NCI-H748 treated with DMSO at 0.1 percent for 48 hours (cell line): ENCODE measurements around the gene FRAS1.
"Not testable (repeated sequence)": the region's sequence is repeated elsewhere in the genome, so short reads cannot be mapped to it uniquely, and the experiment has no call there.

Experiments used
- DNase-seq: peaks from one replicate; lab custom pipeline; 2025; lab: John Stamatoyannopoulos, UW

The FRAS1 gene

DNA sequence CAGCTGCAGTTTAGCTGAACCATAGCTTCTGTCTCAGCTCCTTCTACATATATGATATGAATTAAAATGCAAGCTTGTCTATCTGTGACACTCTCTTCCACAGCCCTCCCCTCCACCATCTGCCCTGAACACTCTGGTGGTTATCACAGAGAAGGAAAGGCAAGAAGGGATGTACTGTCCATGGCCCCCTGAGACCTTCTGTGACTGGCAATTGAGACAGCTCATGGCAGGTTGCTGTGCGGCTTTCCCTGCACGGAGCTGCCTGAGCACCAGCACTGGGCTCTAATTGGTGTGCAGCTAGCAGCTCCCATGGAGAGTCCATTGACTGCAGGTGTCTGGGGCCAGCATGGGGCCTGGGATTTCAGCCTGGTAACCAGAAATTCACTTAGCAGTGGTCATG is 384.6 kb downstream of the FRAS1 start:
- no peak for DNase-seq

DNA sequence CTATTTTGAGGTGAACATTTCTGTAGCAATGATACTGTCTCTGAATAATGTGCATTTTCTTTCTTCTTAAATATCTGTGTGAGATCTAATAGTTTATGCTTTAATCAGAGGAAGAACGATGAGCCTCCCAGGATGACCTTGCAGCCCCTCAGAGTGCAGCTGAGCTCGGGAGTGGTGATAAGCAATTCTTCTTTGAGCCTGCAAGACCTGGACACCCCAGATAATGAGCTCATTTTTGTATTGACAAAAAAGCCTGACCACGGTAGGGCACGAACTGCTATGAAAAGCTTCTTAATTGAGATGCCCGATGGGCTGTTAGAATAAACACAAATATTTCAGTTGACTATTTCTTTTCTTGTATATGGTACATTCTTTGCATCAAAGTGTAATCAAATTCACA is 389.5 kb downstream of the FRAS1 start:
- no peak for DNase-seq

GRCh38 chr4:78451407-78451806 is 394.3 kb downstream of the FRAS1 start:
- DNase-seq = no peak

- DNase-seq = no peak
Observed at GRCh38 chr4:78454016-78454415, 396.9 kb downstream of the FRAS1 start.

DNA sequence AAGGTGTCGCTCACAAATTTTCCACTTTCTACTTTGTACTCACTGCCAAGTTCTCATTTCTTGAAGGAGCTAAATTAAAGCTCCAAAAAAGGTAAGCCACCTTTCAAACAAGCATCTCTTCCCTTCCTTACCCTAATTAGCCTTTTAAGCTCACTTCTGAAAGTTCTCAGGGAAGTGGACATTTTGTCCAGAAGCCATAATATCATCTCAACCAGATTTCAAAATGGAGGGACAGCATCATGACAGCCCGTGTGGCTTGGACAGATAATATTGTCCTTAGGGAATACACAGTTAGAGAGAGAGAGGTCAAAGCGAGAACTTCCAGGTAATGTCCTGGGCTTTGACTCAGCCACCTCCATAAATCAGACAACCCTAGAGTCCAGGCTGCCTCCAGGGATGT is 400.6 kb downstream of the FRAS1 start:
- DNase-seq = no peak

DNA sequence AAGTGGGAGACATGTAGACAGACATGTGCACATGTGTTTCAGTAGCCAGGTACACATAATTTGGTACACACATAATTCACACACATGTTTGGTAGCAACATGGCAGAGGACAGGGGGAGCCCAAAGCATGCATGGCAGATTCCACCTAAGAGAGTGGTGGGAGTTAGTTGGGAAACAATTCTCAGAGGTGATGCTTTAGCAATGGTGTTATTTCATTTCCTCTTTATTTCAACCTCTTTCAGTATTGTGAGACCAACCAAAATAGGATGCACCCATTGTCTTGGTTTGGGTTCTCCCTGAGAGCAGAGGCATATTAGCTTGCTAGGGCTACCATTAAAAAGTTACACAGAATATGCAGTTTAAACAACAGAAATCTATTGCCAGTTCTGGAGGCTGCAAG is 402.2 kb downstream of the FRAS1 start:
- no peak for DNase-seq

DNA sequence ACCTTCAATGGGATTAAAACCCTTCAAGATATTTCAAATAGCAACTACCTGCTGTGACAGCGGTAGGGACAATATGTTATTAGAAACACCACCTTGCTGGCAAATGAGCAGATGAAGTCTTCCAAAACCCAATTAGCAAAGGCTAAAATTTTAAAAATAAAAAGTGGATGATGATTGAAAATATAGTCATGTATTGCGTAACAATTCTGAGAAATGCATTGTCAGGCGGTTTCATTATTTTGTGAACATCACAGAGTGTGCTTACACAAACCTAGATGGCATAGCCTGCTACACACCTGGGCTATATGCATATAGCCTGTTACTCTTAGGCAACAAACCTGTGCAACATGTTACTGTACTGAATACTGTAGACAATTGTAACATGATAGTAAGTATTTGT is 403.2 kb downstream of the FRAS1 start:
- DNase-seq = no peak

DNA sequence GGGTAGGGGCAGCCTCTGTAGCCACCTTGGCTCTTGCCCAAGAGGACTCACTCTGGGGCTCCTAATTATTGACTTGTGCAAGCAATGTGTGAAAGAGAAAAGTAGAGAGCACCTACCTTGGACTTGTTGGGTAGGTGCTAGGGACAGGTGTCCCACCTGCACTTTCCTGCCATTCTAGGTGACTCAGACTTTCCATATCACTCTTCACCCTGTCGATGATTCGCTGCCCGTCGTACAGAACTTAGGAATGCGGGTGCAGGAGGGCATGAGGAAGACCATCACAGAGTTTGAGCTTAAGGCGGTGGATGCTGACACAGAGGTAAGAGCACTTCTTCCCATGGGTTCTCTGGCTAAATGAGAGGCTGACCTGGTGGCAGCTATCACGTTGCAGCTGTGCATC is 407.1 kb downstream of the FRAS1 start:
- DNase-seq = no peak

DNA sequence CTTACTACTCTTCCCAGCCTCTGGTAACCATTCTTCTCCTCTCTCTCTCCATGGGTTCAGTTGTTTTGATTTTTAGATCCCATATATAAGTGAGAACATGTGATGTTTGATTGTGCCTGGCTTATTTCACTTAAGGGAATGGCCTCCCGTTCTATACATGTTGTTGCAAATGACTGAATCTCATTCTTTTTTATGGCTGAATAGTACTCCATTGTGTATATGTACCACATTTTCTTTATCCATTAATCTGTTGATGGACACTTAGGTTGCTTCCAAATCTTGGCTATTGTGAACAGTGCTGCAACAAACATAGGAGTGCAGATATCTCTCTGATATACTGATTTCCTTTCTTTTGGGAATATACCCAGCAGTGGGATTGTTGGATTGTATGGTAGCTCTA is 410.1 kb downstream of the FRAS1 start:
- not testable (repeated sequence) for DNase-seq

- no peak for DNase-seq
Observed at GRCh38 chr4:78468272-78468671, 411.1 kb downstream of the FRAS1 start.

GRCh38 chr4:78476108-78476704 is 419.1 kb downstream of the FRAS1 start:
- no peak for DNase-seq

- DNase-seq = no peak
Observed at GRCh38 chr4:78477276-78477675, 420.2 kb downstream of the FRAS1 start.

GRCh38 chr4:78478523-78478922 is 421.4 kb downstream of the FRAS1 start:
- no peak for DNase-seq

DNA sequence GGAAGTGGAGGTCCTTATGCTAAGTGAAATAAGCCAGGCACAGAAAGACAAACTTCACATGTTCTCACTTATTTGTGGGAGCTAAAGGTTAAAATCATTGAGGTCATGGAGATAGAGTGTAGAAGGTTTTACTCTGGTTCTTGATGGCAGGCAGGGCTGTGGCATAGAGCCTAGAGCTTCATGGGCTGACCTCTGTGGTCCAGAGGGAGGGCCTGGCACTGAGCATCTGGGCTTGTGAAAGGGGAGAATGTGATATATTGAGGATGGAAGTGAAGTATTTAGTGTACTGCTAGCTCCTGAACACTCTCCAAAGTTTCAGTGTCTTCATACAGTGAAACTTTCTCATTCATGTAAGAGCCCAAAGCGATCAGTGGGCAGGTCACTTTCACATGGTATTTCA is 423.2 kb downstream of the FRAS1 start:
- DNase-seq = no peak

GRCh38 chr4:78481180-78481579 is 424.1 kb downstream of the FRAS1 start:
- DNase-seq = no peak

- DNase-seq = no peak
Observed at GRCh38 chr4:78482281-78482680, 425.2 kb downstream of the FRAS1 start.

DNA sequence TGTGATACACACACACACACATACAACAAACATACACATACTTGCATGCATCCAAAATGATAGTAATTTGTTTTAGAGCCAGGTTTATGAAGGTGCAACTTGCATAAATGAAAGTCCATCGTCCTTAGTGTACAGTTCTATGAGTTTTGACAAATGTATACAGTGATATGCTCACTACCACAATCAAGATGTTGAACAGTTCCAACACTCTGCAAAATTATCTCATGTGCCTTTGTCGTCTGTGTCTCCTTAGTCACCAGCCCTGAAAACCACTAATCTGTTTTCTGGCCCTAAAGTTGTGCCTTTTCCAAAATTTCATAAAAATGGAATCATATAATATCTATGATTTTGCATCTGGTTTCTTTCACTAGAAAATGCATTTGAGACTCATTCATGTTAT is 426.7 kb downstream of the FRAS1 start:
- no peak for DNase-seq

DNA sequence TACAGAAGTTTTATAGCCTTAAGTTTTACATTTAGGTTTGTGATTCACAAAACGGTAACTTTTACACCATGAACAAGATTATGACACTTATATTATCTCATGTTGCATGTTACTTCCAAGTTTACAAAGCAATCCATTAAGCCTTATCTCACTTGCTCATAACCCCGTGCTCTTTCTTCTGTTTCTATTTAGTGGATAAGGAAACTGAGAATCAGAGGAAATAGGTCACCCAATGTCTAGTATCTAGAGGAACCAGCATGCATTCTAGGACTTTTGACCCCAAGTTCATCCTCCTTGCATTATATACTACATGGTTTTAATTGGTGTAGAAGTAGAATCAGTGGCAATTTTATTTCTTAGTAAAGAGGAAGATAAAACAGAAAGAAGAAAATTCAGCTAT is 427.5 kb downstream of the FRAS1 start:
- DNase-seq = no peak

GRCh38 chr4:78493731-78494130 is 436.6 kb downstream of the FRAS1 start:
- no peak for DNase-seq

DNA sequence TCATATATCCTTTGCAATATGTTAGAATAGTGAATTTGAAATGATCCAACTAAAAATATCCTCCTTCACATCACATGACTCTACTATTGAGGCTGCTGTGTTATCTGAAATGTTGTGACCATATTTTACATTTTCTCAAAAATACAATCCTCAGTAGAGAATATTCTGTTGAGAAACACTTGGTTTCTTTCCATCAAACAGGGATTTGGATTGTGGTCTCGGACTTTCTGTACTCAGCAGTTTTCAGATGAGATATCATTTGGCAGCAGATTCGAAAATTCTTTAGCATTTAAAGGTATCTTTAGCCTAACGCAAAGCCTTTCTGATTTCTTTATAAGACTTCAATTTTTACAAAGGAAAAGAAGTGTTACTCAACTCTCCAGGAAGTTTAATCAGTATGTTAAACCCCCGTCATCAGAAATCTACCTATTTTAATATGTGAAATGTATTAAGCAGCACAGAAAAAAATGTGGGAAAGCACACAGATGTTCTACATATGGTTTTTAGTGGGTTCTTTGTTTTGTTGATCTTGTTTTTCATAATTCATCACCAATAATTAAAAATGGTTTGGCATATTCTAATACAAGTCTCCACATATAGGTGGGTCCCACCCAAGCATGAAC is 439.0 kb downstream of the FRAS1 start:
- DNase-seq = no peak

GRCh38 chr4:78506260-78506659 is 449.1 kb downstream of the FRAS1 start:
- DNase-seq = not testable (repeated sequence)

- DNase-seq = no peak
Observed at GRCh38 chr4:78509043-78509442, 451.9 kb downstream of the FRAS1 start.

DNA sequence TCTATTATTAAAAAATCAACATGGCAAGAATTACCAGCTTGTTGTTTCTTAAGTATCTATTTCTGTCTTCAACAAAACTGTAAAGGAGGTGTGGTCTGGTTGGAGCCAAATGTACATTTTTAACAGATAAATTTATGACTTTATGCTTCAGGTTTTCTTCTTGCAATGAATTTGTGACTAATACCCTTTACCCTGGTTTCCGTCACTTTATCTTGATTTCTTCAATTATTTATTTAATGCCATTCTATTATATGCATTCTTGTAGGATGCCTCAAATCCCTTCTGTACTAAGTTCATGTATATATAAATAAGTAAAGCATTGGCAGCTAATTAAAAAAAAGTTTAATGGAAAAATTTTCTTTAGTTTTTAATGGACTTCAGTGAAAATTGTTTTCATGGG is 453.0 kb downstream of the FRAS1 start:
- no peak for DNase-seq

GRCh38 chr4:78510681-78511080 is 453.6 kb downstream of the FRAS1 start:
- DNase-seq = no peak
